HCT116 (cell line): ENCODE data around the gene NRXN2. TPM values are rescaled to one million over a fixed set of nuclear protein-coding genes. Genes with fewer than 3 reads are reported as not detected.

Source experiments
- ATAC-seq: fragments of 200-7000 bp; cut with Tn5 transposase; 2 replicates; pipeline ENCODE4 v1.9.1; 2020; ENCODE audit warnings: mild to moderate bottlenecking, moderate library complexity
- BruUV-seq: library from RNA; stranded (reverse); fragments of 400-500 nt; replicated peaks from 2 replicates; lab custom pipeline; 2021; lab: Mats Ljungman, UMichigan
- CTCF ChIA-PET: fragments of 300-600 bp; sonication (Branson Sonifier 250); formaldehyde crosslinking; loops from one replicate; lab custom pipeline; 2021; ENCODE audit warnings: antibody characterized with exemption; lab: Charles Lee
- POLR2A ChIA-PET: fragments of 300-600, 350-600 bp; sonication (Branson Sonifier 250); formaldehyde crosslinking; loops from one replicate; lab custom pipeline; 2021; ENCODE audit warnings: antibody characterized with exemption; lab: Charles Lee
- RAD21 ChIA-PET, 2 experiments: fragments of 300-600 bp; sonication (Branson Sonifier 250); formaldehyde crosslinking; loops; one replicate each; lab custom pipeline; 2023; ENCODE audit warnings: low total read pairs in 2 of 2; ENCODE audit not compliant: uncharacterized antibody in 2 of 2, unreplicated experiment in 2 of 2, low non-redundant PET in 1 of 2; lab: Charles Lee
- DNase-seq: peaks from one replicate; pipeline ENCODE4 v3.0.0-alpha.2; 2010; ENCODE audit warnings: low read depth, low spot score
- H2AFZ ChIP-seq: fragments of 200-600 bp; shearing (Covaris generic), sonication (generic); 2 replicates; pipeline ENCODE4 v1.6.1; 2017; ENCODE audit warnings: low read depth, mixed run types, mixed read lengths, antibody characterized with exemption, low read length; ENCODE audit not compliant: poor library complexity, severe bottlenecking
- H3K27ac ChIP-seq: 2 replicates; pipeline ENCODE4 v1.5.1; 2012; ENCODE audit warnings: low read depth, low read length
- H3K27me3 ChIP-seq: fragments of 200-600 bp; sonication (generic); 2 replicates; pipeline ENCODE4 v1.6.1; 2016; ENCODE audit warnings: mixed run types, low read length, mixed read lengths; ENCODE audit not compliant: insufficient read depth
- H3K36me3 ChIP-seq, 2 experiments: fragments of 200-500 bp in 1 of 2; fragments of 200-600 bp in 1 of 2; sonication (Bioruptor generic) in 1 of 2; sonication (generic) in 1 of 2; 2 replicates each; pipeline versions ENCODE4 v1.5.1 to v1.6.1; 2014 to 2016; ENCODE audit warnings: low read length in 2 of 2, inconsistent platforms in 1 of 2, mixed read lengths in 1 of 2, mixed run types in 1 of 2; ENCODE audit not compliant: insufficient read depth in 2 of 2, control insufficient read depth in 1 of 2
- H3K4me1 ChIP-seq, 2 experiments: fragments of 200-600 bp in 1 of 2; sonication (generic) in 1 of 2; 2 replicates each; pipeline versions ENCODE4 v1.5.1 to v1.6.1; 2012 to 2017; ENCODE audit warnings: low read length in 2 of 2, inconsistent platforms in 1 of 2, mild to moderate bottlenecking in 1 of 2, mixed read lengths in 1 of 2, mixed run types in 1 of 2, moderate library complexity in 1 of 2; ENCODE audit not compliant: insufficient read depth in 2 of 2, control insufficient read depth in 1 of 2
- H3K4me2 ChIP-seq: fragments of 200-600 bp; sonication (generic); 2 replicates; pipeline ENCODE4 v1.6.1; 2017; ENCODE audit warnings: mixed run types, low read length, mixed read lengths
- H3K4me3 ChIP-seq, 2 experiments: fragments of 200-600 bp in 1 of 2; sonication (generic) in 1 of 2; replicated peaks in 1 of 2; 2 replicates each; pipeline ENCODE4 v1.5.1; 2011 to 2016; ENCODE audit warnings: low read length in 2 of 2, control low read depth in 1 of 2, low read depth in 1 of 2, mild to moderate bottlenecking in 1 of 2, mixed read lengths in 1 of 2, mixed run types in 1 of 2
- H3K79me2 ChIP-seq: fragments of 200-600 bp; sonication (generic); 2 replicates; pipeline ENCODE4 v1.6.1; 2017; ENCODE audit warnings: mild to moderate bottlenecking, mixed run types, low read length, moderate library complexity, mixed read lengths; ENCODE audit not compliant: insufficient read depth
- H3K9ac ChIP-seq: fragments of 200-600 bp; sonication (generic); 2 replicates; pipeline ENCODE4 v1.6.1; 2016; ENCODE audit warnings: low read length, mixed read lengths
- H3K9me2 ChIP-seq: fragments of 200-600 bp; sonication (generic), shearing (Covaris generic); 2 replicates; pipeline ENCODE4 v1.6.1; 2017; ENCODE audit warnings: mixed run types, mild to moderate bottlenecking, moderate library complexity; ENCODE audit not compliant: insufficient read depth
- H3K9me3 ChIP-seq, 2 experiments: fragments of 200-500 bp in 1 of 2; fragments of 200-600 bp in 1 of 2; sonication (Bioruptor generic) in 1 of 2; sonication (generic) in 1 of 2; 2 replicates each; pipeline ENCODE4 v1.6.1; 2014 to 2017; ENCODE audit warnings: low read length in 2 of 2, mixed read lengths in 2 of 2, inconsistent platforms in 1 of 2, low read depth in 1 of 2, mild to moderate bottlenecking in 1 of 2, mixed run types in 1 of 2, moderate library complexity in 1 of 2; ENCODE audit not compliant: control insufficient read depth in 1 of 2, insufficient read depth in 1 of 2
- H4K20me1 ChIP-seq: fragments of 200-600 bp; sonication (generic), shearing (Covaris generic); 2 replicates; pipeline ENCODE4 v1.6.1; 2017; ENCODE audit warnings: mixed run types, mild to moderate bottlenecking, moderate library complexity; ENCODE audit not compliant: insufficient read depth
- CBX3 ChIP-seq: IDR thresholded peaks from 2 replicates; pipeline ENCODE4 v1.6.1; 2012; ENCODE audit warnings: low read depth
- CEBPB ChIP-seq: IDR thresholded peaks from 2 replicates; pipeline ENCODE4 v1.6.1; 2012; ENCODE audit warnings: low read depth
- EGR1 ChIP-seq: IDR thresholded peaks from 2 replicates; pipeline ENCODE4 v1.6.1; 2012; ENCODE audit warnings: low read depth
- EZH2 ChIP-seq: fragments of 200-600 bp; sonication (generic); IDR thresholded peaks from 2 replicates; pipeline ENCODE4 v1.6.1; 2017; ENCODE audit warnings: antibody characterized with exemption, mixed run types
- EZH2phosphoT487 ChIP-seq: fragments of 200-600 bp; IDR thresholded peaks from 2 replicates; pipeline ENCODE4 v1.6.1; 2018; ENCODE audit warnings: antibody characterized with exemption, borderline replicate concordance
- FOSL1 ChIP-seq: IDR thresholded peaks from 2 replicates; pipeline ENCODE4 v1.6.1; 2012; ENCODE audit warnings: low read depth
- JUND ChIP-seq: IDR thresholded peaks from 2 replicates; pipeline ENCODE4 v1.6.1; 2012
- RAD21 ChIP-seq: IDR thresholded peaks from 2 replicates; pipeline ENCODE4 v1.6.1; 2012; ENCODE audit warnings: low read depth, mild to moderate bottlenecking
- TCF7L2 ChIP-seq: IDR thresholded peaks from 2 replicates; pipeline ENCODE4 v1.7.0; 2011; ENCODE audit warnings: borderline replicate concordance, inconsistent platforms; ENCODE audit not compliant: insufficient read depth, insufficient read length; ENCODE audit errors: extremely low read depth
- intact Hi-C: fragments of 100-400 bp; cut with micrococcal nuclease; formaldehyde crosslinking; loops from 2 replicates; pipeline ENCODE4 v1.10.0; 2022
- total RNA-seq: library from RNA; stranded (reverse); gene quantifications from one replicate; pipeline ENCODE4 v1.2.1, GENCODE V29; 2021; ENCODE audit not compliant: unreplicated experiment
- TF ChIP-seq, protein P1 (sequence below), 3 experiments: fragments of 200-600 bp in 1 of 3; sonication (generic) in 1 of 3; IDR thresholded peaks in 2 of 3; conservative IDR thresholded peaks in 1 of 3; 2 replicates each; pipeline ENCODE4 v1.5.1; 2012 to 2017; ENCODE audit warnings: low read depth in 2 of 3, low read length in 2 of 3, antibody characterized with exemption in 1 of 3, borderline replicate concordance in 1 of 3, control low read depth in 1 of 3, mild to moderate bottlenecking in 1 of 3, mixed read lengths in 1 of 3, mixed run types in 1 of 3, moderate library complexity in 1 of 3; ENCODE audit not compliant: insufficient read depth in 1 of 3
- TF ChIP-seq, protein P2 (sequence below): IDR thresholded peaks from 2 replicates; pipeline ENCODE4 v1.6.1; 2012; ENCODE audit warnings: low read depth

NRXN2 gene
- total RNA-seq, 1 experiment from 2014 or later: 1.5 TPM

DNA sequence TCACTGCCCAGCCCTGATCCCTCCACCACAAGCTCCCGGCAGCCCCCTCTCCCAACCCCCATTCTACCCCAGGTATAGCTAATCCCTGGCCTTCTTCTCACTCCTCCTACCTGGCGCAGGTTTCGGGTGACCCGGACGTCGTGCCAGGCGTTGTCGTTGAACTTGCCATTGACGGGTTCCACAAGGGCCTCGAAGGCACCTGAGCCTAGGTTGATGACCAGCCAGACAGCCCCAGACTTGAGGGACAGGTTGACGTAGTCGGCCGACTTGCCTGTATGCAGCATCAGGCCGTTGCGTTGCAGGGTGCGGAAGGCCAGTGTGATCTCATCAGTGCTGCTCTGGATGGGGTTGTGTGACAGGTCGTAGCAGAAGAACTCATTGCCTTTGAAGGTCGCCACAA is 37.5 kb downstream of the NRXN2 start:
- ChIA-PET RAD21 (no interaction called here), CTCF (no interaction called here), POLR2A (no interaction called here)
- Histone ChIP-seq H4K20me1 (no peaks in the 10 kb centered on the region), H3K4me1 (peaks cover 0 to 11% of the 10 kb centered on the region in 2 experiments; a peak in 2 of 4 replicates), H3K4me3 (no peak overlapping the region), H3K79me2 (no peaks in the 10 kb centered on the region), H3K36me3 (no peaks in the 10 kb centered on the region), H3K4me2 (no peak overlapping the region), H2AFZ (no peak overlapping the region), H3K27me3 (0 out of 2 replicates have a peak, but pooled peaks cover 6% of the 10 kb centered on the region), H3K9ac (no peak overlapping the region), H3K9me2 (no peaks in the 10 kb centered on the region), H3K9me3 (no peaks in the 10 kb centered on the region), H3K27ac (no peak overlapping the region)
- intact Hi-C loops: no loop called here
- no peak for TF ChIP-seq CBX3
- TF ChIP-seq EZH2phosphoT487: no peak
- TF ChIP-seq, protein P1, sequence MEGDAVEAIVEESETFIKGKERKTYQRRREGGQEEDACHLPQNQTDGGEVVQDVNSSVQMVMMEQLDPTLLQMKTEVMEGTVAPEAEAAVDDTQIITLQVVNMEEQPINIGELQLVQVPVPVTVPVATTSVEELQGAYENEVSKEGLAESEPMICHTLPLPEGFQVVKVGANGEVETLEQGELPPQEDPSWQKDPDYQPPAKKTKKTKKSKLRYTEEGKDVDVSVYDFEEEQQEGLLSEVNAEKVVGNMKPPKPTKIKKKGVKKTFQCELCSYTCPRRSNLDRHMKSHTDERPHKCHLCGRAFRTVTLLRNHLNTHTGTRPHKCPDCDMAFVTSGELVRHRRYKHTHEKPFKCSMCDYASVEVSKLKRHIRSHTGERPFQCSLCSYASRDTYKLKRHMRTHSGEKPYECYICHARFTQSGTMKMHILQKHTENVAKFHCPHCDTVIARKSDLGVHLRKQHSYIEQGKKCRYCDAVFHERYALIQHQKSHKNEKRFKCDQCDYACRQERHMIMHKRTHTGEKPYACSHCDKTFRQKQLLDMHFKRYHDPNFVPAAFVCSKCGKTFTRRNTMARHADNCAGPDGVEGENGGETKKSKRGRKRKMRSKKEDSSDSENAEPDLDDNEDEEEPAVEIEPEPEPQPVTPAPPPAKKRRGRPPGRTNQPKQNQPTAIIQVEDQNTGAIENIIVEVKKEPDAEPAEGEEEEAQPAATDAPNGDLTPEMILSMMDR (IDR thresholded peaks at IDR 0.05 in 2 of 3, conservative IDR thresholded peaks at IDR 0.05 in 1 of 3; ENCODE audit: borderline replicate concordance in 1 of 3, insufficient read depth in 1 of 3, low read depth in 2 of 3, low read length in 2 of 3): no peak
- no peak for TF ChIP-seq TCF7L2
- no peak for TF ChIP-seq EGR1
- TF ChIP-seq CEBPB: no peak
- TF ChIP-seq FOSL1: no peak
- no peak for TF ChIP-seq EZH2
- TF ChIP-seq RAD21: no peak
- TF ChIP-seq, protein P2, sequence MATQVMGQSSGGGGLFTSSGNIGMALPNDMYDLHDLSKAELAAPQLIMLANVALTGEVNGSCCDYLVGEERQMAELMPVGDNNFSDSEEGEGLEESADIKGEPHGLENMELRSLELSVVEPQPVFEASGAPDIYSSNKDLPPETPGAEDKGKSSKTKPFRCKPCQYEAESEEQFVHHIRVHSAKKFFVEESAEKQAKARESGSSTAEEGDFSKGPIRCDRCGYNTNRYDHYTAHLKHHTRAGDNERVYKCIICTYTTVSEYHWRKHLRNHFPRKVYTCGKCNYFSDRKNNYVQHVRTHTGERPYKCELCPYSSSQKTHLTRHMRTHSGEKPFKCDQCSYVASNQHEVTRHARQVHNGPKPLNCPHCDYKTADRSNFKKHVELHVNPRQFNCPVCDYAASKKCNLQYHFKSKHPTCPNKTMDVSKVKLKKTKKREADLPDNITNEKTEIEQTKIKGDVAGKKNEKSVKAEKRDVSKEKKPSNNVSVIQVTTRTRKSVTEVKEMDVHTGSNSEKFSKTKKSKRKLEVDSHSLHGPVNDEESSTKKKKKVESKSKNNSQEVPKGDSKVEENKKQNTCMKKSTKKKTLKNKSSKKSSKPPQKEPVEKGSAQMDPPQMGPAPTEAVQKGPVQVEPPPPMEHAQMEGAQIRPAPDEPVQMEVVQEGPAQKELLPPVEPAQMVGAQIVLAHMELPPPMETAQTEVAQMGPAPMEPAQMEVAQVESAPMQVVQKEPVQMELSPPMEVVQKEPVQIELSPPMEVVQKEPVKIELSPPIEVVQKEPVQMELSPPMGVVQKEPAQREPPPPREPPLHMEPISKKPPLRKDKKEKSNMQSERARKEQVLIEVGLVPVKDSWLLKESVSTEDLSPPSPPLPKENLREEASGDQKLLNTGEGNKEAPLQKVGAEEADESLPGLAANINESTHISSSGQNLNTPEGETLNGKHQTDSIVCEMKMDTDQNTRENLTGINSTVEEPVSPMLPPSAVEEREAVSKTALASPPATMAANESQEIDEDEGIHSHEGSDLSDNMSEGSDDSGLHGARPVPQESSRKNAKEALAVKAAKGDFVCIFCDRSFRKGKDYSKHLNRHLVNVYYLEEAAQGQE: no peak
- no peak for TF ChIP-seq JUND
- ATAC-seq: no peak
- no peak for DNase-seq
- BruUV-seq: no TSS peak
